HG02798 (cell line): ENCODE data around the gene ICA1L.
A peak's percentile ranks its signal among the peaks of the same experiment; 100 is the strongest.

Source experiments
- ATAC-seq: cut with Tn5 transposase; IDR thresholded peaks from one replicate; pipeline ENCODE4 v1.9.1; 2021; ENCODE audit warnings: mild to moderate bottlenecking; ENCODE audit not compliant: unreplicated experiment, poor library complexity

The ICA1L gene

DNA sequence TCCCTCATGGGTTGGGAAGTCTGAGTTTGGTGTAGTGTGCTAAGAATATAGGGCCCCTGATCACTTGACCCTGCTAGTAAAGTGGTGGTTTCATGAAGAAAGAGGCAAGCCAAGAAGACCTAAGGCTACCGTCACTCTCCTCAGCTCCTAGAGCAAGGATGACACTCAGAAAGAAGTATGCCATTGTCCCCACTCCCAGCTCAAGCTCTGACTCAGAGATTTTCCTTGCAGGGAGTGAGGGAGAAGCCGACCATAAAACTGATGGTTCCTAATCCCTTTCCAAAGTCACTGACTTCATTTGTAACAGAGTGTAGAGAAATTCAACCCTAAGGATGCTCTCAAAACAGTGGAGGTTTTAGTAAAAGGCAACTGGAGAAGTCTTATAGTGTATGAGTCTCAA, 80.9 kb downstream of the ICA1L start:
- ATAC-seq = no peak

DNA sequence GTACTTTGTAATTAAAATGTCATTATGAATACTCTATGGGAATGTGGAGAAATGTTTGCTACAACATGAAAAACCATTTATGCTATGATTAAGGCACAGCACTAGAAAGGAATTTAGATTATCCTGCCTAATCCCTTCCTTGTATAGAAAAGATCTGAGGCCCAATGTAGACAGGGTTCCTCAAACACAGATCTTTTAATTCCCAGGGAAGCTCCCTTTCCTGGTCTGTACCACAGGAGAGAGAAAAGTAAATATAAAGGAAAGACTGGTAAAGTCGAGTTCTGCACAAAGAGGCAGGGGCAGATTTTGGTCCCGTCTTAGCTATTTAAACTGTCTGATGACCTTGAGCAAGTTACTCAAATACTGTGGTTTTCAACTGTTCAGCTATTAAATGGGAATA, 84.7 kb downstream of the ICA1L start:
- no peak for ATAC-seq

DNA sequence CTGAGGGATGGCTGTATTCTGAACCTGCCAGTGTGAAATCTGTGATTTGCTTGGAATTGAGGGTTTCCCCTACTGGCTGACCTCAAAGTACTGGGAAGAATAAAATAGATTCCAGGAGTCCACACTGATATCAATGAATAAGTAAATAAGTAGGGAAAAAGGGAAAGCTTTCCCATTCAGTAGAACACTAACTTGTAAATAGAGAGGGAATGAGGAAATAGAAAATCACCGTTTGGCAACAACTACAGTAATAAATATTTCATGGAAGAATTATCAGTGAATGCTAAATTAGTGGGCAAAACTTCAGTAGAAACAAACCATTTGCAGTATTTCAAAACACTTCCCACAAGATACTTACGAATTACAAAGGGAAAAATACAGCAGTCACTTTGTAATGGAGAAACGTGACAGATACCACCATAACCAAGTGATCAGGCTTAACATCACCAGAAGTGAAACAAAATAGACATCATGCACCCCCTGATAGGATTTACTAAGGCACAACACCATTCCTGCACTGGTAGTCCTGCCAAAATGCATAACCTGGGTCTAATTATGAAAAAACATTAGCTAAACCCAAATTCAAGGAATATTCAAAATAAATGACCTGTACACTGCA, 88.5 kb downstream of the ICA1L start:
- ATAC-seq = no peak

DNA sequence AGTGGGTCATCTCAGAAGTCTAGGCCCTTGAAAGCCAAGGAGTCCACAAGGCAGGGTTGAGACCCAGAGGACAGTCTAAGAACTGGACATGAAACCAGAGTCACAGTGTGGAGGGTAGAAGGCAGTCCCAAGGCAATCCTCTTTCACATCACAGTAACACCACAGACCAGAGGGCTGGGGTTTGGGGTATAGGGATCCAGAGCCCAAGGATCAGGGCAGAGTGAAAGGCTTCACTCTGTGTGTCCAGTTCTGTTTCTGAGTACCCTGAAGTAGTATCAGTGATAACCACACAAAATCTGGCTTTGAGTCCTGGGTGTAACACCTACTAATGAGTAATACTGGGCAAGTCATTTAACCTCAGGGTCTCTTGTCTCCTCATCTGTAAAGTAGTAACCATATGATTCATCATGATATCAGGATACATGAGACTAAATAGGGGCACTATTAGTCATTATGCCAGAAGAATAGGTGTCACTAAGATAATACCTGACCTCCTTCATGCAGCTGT, 91.0 kb downstream of the ICA1L start:
- peak; percentile 93 for ATAC-seq

DNA sequence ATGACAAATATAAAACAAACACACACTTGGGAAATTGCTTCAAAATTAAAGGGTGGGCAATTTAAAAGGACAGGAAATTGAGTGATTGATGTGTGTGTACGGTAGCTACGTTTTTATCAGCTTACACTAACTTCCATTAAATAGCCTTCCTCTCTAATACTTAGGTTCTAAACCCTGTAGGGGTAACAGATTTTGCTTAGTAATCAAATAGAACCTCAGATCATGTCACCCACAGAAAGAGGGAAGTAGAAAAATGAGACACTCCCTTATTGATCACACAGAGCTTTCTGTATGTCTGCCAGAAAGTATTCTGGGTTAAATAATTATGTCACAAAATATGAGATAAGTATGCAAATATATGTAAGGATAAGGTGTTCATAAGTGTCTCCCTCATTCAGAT, 93.3 kb downstream of the ICA1L start:
- ATAC-seq = no peak

DNA sequence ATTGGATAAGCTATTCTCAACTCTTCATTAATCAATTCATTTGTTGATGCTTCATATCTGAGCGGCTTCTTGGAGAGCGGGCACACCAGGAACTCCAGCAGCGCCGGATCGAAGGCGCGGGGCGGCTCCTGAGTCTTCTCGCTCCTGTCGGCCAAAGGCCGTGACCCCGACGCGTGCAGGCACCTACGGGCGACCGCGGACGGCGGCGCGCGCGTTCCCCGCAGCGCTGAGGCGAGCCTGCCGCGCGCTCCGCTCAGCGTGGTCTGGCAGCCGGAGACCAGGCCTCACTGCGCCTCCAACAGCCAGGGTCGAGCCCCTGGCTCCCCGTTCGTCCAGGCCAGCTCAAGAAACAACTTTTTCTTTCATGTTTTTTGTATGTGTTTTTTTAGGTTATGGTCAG, 97.5 kb downstream of the ICA1L start:
- ATAC-seq = no peak

DNA sequence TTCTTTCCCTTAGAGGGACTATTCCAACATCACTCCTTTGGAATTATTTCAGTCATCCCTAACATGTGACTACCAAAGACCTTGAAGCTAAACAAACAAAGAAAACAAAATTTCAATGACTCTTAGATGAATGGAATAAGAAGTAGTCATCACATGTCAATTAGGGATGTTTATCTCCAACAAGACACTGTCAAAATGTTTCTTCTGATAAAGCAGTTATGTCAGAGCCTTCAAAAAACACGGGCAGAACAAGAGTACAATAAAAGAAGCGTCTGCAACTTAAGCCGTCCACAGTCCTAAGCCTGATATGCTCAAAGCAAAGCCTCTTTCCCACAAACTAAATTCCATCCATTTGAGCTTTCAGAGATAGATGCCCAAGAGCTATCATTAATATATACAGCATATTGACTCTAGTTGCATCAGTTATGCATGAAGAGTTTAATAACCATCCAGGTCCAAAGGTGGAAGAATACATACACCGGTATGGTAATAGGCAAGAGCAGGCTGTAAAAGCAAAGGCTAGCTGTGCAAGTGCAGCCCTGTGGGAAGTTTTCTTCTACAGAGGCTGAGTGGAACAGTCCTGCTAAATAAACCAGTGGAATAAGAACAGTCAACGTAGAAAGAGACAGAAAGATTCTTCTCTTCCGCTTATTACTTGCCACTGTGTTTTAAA, 98.1 kb downstream of the ICA1L start:
- no peak for ATAC-seq

DNA sequence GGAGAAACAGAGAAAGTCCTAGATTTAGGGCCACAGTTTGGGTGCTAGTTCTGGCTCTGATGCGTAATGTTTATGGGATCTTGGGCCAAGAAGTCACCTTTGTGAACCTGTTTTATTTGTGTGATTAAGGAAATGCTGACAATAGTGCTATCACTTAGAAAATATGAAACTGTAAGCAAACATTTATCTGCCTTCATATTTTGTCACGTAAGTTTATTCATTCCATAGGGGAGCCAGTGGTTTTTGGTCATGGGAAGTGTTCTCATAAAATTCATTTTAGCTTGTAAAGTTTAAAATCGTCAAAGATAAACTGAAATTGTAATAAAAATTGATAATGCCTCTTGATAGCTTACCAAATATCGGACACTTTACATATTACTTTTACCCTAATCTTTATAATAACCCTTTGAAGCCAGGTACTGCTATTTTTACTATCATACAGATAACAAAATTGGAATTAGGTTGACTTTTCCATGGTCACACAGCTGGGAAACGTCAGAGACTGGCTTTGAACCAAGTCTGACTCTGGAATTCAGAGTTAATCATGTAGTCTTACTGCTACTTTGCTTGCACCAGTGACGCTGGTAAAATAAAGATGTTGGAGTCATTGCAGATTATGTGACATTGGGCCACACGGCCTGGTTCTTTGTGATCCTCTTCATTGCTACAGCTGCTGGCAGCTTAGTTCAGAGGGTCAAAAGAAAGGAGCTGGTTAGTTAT, 99.7 kb downstream of the ICA1L start:
- ATAC-seq = no peak

DNA sequence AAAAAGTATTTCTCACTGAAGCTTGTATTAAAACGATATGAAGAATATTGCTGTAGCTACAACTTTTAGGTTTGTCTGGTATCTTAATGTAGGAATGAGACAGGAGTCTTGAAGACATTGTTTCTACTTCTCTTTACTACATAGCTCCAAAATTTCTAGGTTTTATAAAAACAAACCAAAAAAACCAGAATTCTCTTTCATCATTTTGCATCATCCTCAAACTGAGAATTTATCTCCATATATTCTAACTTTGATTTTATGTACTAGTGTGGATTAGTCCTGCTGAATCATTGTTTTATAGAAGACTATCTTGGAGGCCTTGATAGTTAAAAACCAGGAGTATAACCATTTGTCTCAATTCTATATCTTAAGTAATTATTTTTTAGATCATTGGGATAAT, 100.2 kb downstream of the ICA1L start:
- ATAC-seq = no peak

DNA sequence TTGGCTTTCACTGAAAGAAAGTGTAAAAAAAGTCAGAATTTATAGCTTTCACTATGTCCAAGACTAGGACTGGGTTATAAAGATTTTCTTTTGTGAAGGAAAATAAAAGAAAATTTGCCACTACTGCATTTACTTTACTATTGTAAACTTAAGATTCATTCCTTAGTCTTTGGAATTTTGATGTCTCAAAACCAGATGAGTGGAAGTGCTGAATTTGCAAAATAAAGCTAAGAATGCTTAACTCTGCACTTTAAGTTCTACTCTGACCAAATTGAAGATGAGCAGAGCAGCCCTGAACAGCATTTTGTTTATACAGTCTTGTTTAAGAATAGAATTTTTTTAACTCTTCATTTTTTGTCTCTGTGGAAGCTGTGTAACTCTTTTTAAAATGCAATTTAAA, 102.4 kb downstream of the ICA1L start:
- ATAC-seq = no peak

DNA sequence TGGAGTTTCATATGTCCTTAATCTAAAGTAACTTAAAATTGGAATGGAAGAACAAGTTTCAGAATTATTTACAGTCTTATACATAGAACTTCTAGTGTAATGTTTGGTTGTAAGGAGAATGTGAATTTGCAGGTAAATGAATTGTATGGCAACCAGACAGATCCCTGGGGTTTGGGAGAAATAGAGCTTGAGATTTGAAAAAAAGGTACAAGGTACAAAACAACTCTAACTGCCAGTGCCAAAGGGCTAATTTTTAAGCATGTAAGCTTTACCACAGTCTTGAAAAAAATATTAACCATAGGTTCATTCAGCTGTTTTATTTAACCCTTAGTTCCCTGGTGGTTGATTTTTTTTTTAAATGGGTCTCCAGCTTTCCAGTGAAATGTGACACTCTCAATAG, 103.3 kb downstream of the ICA1L start:
- no peak for ATAC-seq

DNA sequence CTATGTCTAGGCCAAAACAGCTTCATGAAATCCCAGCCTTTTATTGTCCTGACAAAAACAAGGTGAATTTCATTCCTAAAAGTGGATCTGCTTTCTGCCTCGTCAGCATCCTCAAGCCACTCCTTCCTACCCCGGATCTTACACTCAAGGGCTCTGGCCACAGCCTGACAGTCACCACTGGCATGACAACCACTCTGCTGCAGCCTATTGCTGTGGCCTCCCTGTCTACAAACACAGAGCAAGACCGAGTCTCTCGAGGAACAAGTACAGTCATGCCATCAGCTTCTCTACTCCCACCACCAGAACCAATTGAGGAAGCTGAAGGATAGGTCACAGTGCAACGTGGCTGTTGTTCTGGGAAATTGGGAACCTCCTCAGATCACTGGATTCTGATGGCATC, 106.1 kb downstream of the ICA1L start:
- ATAC-seq = no peak

DNA sequence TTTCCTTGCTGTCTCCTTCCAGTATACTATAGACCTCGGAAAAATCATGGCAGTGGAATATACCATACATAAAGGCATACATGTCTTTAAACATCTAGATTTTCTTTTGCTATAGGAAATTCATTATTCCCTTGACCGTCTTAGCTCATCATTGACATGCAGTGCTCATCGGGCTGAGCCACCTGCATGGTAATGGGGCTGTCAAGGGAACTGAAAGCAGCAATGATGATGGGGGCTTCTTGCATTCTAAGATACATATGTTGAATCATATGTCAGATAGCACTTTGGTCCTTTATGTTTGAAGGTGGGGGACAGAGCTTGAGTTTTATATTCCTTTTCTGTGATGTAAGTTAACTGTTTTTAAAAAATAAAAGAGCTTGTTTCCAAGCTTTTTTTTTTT, 106.6 kb downstream of the ICA1L start:
- ATAC-seq = no peak

DNA sequence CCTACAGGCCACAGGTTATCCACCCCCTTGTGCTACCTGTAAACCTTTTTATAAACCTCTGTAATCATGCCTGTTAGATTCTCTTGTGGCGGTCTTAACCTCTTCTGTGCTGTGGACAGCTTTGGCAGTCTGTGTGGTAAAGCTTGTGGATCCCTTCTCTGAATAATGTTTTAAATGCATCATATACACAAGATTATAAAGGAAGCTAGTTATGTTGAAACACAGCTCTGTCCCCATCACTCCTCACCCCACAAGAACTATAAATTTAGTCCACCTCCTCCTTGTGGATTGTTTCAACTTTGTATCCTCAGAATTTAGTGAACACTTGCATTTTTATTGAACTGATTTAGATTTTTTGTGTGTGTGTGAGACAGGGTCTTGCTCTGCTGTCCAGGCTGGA, 107.7 kb downstream of the ICA1L start:
- no peak for ATAC-seq

DNA sequence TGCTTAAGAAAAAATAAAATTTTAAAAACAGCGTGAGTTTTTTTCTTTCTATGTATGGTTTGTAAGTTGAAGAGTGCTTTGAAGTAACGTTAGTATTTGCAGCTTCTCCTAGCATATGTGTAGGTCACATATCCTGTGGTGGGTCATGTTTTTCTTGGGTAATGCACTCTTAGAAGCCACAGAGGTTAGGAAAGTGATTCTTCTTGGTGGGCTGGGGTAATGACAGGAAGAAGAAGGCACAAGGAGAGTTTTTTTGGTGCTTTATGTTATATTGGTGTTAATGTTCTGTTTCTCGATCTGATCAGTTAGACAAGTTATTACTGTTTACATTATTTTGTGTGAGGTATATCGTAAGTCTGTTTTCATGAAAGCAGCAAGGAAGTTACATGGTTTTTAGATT, 109.0 kb downstream of the ICA1L start:
- ATAC-seq = no peak

DNA sequence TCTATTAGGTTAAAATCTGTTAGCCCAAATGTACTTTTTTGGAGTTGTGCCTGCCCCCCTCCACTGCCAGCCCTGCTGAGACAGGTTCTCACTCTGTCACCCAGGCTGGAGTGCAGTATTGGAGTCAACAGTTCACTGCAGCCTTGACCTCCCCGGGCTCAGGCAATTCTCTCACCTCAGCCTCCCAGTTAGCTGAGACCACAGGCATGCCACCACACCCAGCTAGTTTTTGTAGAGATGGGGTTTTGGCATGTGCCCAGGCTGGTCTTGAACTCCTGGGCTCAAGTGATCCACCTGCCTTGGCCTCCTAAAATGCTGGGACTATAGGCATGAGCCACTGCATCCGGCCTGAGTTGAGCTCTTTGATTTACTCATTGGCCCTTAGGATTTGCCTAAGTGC, 110.7 kb downstream of the ICA1L start:
- ATAC-seq = no peak

DNA sequence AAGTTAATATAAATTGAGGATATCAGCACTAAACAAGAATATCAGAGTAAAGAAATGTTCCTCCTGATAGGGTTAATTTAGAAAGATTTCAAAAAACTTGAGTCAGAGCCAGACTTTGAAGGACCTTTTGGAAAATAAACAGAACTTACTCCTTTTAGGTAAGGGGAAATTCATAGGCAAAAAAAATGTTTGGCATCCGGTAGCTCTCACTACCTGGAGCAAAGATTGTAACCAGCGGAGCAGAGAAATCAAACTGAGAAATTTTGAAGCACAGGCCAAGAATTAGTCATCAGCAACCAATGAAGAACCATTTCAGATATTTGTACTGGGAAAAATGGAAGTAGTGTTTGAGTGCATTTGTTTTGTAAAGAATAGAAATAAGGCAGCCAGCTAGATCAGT, 113.0 kb downstream of the ICA1L start:
- no peak for ATAC-seq

DNA sequence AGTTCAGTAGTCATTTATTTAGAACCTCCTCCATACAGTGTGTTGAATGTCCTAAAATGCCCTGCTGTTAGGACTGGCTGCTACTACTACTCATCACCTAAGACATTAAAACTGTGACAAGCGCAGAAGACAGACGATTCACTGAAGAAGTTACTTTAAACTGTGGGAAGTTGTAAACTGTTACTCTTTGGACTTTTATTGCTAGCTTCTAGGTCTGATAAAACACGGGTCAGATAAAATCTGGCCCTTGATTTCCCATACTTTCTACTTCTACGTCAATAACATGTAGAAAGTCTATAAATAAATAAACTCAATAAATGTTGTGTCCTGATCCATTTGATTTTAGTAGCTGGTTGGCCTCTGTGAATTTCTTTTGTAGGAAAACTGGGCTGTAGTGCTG, 113.4 kb downstream of the ICA1L start:
- ATAC-seq = no peak

DNA sequence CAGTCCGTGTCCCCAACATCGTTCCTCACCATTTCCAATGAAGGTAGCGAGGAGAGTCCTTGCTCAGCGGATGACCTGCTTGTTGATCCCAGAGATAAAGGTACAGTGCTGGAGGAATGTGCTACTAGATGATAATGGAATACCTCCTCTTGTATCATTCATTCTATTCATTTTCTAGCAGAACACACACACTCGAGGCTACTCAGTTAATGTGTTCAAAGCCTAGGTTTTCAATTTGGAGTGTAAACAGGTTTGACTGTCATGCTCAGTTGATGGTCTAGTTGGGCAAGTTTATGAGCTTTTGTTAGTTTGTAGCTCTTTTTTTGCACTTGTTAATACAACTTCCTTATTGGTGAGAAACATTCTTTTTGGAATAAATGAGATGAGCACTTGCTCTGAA, 114.2 kb downstream of the ICA1L start:
- no peak for ATAC-seq

DNA sequence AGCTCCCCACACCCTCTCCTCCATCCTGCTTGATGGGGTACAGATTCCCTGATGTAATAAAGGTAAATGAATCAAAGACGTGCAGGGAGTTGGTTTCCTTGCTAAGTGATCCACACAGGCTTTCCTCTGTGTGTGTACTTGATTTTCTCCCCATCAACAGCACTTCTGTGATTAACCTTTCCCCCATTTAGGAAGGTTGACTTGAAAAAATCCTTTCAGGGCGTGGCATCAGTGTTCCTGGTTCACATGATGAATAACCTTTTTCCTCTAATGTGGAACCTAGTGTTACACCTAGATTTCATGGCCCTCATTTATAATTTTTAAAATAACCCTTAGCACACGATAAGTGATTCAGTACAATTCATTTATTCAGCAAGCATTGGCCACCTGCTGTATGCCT, 115.0 kb downstream of the ICA1L start:
- no peak for ATAC-seq

DNA sequence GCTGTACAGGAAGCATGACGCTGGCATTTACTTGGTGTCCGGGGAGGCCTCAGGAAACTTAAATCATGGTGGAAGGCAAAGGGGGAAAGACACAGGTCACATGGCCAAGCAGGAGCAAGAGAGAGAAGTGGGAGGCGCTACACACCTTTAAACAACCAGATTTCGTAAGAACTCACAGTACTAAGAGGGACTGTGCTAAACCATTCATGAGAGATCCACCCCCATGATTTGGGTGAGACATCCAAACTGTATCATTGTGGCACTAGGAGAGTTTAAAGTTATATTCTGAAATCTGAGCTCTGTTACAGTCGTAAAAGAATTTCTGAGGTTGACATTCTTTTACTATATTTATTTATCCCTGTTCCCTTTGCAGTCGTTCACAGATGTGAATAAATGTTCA, 116.6 kb downstream of the ICA1L start:
- no peak for ATAC-seq

DNA sequence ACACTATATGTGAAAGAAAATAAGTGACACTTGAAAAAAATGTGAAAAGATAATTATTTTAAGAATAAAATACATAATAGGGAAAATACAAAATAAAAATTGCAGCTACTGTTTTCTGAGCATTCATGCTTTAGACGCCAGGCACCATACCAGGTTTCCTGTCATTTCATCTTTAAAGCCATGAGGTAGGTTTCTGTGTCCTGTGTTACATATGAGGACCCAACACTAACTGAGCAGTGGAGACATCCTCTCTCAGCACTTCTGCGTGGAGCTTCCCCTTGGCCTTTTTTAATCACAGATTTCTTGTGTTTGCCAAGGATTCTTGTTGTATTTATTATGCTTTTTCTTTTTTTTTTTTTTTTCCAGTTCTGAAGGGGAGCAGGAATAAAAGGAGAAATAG, 119.5 kb downstream of the ICA1L start:
- ATAC-seq = no peak
